ENCODE data around the gene NISCH.

NISCH gene

GRCh38 chr3:52488746-52489145 is 33.3 kb downstream of the NISCH start:
- Histone ChIP-seq H2AFZ (ENCODE audit: low read length) (no peak overlapping the region), H3K4me1 (ENCODE audit: insufficient read depth, low read length, poor library complexity, severe bottlenecking) (no peaks in the 10 kb centered on the region), H3K9me3 (ENCODE audit: insufficient read depth, low read depth, low read length) (no peaks in the 10 kb centered on the region), H3K4me2 (ENCODE audit: low read depth, low read length, poor library complexity, severe bottlenecking) (no peak overlapping the region), H3K36me3 (ENCODE audit: insufficient read depth, low read length) (peaks cover 77% of the 10 kb centered on the region; the same call in 1 of the 2 replicates), H3F3A (ENCODE audit: low read depth) (no peaks in the 10 kb centered on the region), H3K79me2 (ENCODE audit: insufficient read depth, low read length) (no peaks in the 10 kb centered on the region), H3K9ac (ENCODE audit: low read depth, low read length, poor library complexity, severe bottlenecking) (no peak overlapping the region), H3K9me2 (replicated peaks; ENCODE audit: low read depth, low read length) (no peaks in the 10 kb centered on the region), H3K4me3 (ENCODE audit: low read length, poor library complexity, severe bottlenecking) (no peak overlapping the region), H3K27me3 (ENCODE audit: insufficient read depth, low read length, poor library complexity, severe bottlenecking) (no peaks in the 10 kb centered on the region), H4K20me1 (ENCODE audit: insufficient read depth, low read length, poor library complexity, severe bottlenecking) (no peaks in the 10 kb centered on the region)
- no peak for TF ChIP-seq EZH2phosphoT487 (IDR thresholded peaks at IDR 0.05; ENCODE audit: borderline replicate concordance)
- TF ChIP-seq, protein P1, sequence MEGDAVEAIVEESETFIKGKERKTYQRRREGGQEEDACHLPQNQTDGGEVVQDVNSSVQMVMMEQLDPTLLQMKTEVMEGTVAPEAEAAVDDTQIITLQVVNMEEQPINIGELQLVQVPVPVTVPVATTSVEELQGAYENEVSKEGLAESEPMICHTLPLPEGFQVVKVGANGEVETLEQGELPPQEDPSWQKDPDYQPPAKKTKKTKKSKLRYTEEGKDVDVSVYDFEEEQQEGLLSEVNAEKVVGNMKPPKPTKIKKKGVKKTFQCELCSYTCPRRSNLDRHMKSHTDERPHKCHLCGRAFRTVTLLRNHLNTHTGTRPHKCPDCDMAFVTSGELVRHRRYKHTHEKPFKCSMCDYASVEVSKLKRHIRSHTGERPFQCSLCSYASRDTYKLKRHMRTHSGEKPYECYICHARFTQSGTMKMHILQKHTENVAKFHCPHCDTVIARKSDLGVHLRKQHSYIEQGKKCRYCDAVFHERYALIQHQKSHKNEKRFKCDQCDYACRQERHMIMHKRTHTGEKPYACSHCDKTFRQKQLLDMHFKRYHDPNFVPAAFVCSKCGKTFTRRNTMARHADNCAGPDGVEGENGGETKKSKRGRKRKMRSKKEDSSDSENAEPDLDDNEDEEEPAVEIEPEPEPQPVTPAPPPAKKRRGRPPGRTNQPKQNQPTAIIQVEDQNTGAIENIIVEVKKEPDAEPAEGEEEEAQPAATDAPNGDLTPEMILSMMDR (conservative IDR thresholded peaks at IDR 0.05; ENCODE audit: low read length), result no peak

DNA sequence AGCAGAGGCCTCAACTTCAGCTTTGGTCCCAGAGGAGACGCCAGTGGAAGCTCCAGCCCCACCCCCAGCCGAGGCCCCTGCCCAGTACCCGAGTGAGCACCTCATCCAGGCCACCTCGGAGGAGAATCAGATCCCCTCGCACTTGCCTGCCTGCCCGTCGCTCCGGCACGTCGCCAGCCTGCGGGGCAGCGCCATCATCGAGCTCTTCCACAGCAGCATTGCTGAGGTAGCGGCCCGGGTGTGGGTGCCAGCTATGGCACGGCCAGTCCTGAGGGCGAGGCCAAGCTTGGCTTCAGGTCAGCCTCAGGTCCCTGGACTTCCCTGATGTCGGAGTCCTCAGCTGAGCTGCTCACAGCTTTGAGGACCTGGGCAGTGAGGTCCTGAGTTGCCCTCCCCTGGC is 34.0 kb downstream of the NISCH start:
- no peak overlapping the region for H3K4me2 ChIP-seq (ENCODE audit: low read depth, low read length, poor library complexity, severe bottlenecking)
- H3K9me2 ChIP-seq (replicated peaks; ENCODE audit: low read depth, low read length), result no peaks in the 10 kb centered on the region
- no peaks in the 10 kb centered on the region for H3K4me1 ChIP-seq (ENCODE audit: insufficient read depth, low read length, poor library complexity, severe bottlenecking)
- no peak for TF ChIP-seq EZH2phosphoT487 (IDR thresholded peaks at IDR 0.05; ENCODE audit: borderline replicate concordance)
- TF ChIP-seq, protein P1 (conservative IDR thresholded peaks at IDR 0.05; ENCODE audit: low read length), result no peak
- no peaks in the 10 kb centered on the region for H3K27me3 ChIP-seq (ENCODE audit: insufficient read depth, low read length, poor library complexity, severe bottlenecking)
- no peaks in the 10 kb centered on the region for H3F3A ChIP-seq (ENCODE audit: low read depth)
- H4K20me1 ChIP-seq (ENCODE audit: insufficient read depth, low read length, poor library complexity, severe bottlenecking), result no peaks in the 10 kb centered on the region
- no peaks in the 10 kb centered on the region for H3K79me2 ChIP-seq (ENCODE audit: insufficient read depth, low read length)
- peaks cover 77% of the 10 kb centered on the region; the same call in 1 of the 2 replicates for H3K36me3 ChIP-seq (ENCODE audit: insufficient read depth, low read length)
- H3K9me3 ChIP-seq (ENCODE audit: insufficient read depth, low read depth, low read length), result no peaks in the 10 kb centered on the region
- no peak overlapping the region for H2AFZ ChIP-seq (ENCODE audit: low read length)
- H3K9ac ChIP-seq (ENCODE audit: low read depth, low read length, poor library complexity, severe bottlenecking), result no peak overlapping the region
- H3K4me3 ChIP-seq (ENCODE audit: low read length, poor library complexity, severe bottlenecking), result no peak overlapping the region

DNA sequence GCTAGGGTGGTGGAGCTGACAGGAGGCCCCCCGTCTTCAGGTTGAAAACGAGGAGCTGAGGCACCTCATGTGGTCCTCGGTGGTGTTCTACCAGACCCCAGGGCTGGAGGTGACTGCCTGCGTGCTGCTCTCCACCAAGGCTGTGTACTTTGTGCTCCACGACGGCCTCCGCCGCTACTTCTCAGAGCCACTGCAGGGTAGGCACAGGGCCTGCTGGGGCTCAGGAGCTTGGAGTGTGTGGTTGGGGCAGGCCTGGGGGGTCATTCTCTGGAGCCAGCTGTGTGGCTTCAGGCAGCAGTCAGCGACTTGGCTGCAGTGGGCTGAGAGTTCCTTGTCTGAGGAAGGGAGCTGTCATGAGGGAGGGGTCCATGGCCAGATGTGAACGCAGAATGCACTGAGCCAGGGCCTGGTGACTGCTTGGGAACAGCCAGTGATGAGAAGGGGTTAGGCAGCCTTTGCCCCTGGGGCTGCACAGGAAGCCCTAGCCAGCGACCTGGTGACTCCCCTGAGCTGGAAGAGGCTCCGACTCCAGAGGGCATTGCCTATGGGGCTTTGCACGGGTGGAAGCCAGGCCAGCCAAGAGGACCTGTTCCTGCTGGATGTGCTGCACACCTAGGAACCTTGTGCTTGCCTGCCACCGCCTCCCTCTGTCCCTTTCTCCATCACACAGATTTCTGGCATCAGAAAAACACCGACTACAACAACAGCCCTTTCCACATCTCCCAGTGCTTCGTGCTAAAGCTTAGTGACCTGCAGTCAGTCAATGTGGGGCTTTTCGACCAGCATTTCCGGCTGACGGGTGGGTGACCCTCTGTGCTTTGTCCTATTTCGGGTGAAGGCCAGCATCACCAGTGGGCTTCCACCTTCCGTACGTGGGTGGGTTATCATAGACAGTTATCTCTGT is 34.9 kb downstream of the NISCH start:
- H3K27me3 ChIP-seq (ENCODE audit: insufficient read depth, low read length, poor library complexity, severe bottlenecking), result no peaks in the 10 kb centered on the region
- peaks cover 74% of the 10 kb centered on the region; the same call in 1 of the 2 replicates for H3K36me3 ChIP-seq (ENCODE audit: insufficient read depth, low read length)
- no peak overlapping the region for H3K4me2 ChIP-seq (ENCODE audit: low read depth, low read length, poor library complexity, severe bottlenecking)

More for the DNA sequence above, 34.9 kb downstream of the NISCH start:
- TF ChIP-seq, protein P1 (conservative IDR thresholded peaks at IDR 0.05; ENCODE audit: low read length), result no peak
- no peak for TF ChIP-seq EZH2phosphoT487 (IDR thresholded peaks at IDR 0.05; ENCODE audit: borderline replicate concordance)
- Histone ChIP-seq H3K4me3 (ENCODE audit: low read length, poor library complexity, severe bottlenecking) (no peak overlapping the region), H3K9me2 (replicated peaks; ENCODE audit: low read depth, low read length) (no peaks in the 10 kb centered on the region), H4K20me1 (ENCODE audit: insufficient read depth, low read length, poor library complexity, severe bottlenecking) (no peaks in the 10 kb centered on the region), H3F3A (ENCODE audit: low read depth) (no peaks in the 10 kb centered on the region), H3K79me2 (ENCODE audit: insufficient read depth, low read length) (no peaks in the 10 kb centered on the region), H3K9me3 (ENCODE audit: insufficient read depth, low read depth, low read length) (no peaks in the 10 kb centered on the region), H2AFZ (ENCODE audit: low read length) (no peak overlapping the region), H3K4me1 (ENCODE audit: insufficient read depth, low read length, poor library complexity, severe bottlenecking) (no peaks in the 10 kb centered on the region), H3K9ac (ENCODE audit: low read depth, low read length, poor library complexity, severe bottlenecking) (no peak overlapping the region)
